CD4-positive, alpha-beta T cell treated with Interleukin-10 for 1 hour (primary cell): ENCODE data around the gene NOS3.

Experiments
- DNase-seq: peaks from one replicate; pipeline ENCODE4 v3.0.0-alpha.2; 2020

Gene NOS3

DNA sequence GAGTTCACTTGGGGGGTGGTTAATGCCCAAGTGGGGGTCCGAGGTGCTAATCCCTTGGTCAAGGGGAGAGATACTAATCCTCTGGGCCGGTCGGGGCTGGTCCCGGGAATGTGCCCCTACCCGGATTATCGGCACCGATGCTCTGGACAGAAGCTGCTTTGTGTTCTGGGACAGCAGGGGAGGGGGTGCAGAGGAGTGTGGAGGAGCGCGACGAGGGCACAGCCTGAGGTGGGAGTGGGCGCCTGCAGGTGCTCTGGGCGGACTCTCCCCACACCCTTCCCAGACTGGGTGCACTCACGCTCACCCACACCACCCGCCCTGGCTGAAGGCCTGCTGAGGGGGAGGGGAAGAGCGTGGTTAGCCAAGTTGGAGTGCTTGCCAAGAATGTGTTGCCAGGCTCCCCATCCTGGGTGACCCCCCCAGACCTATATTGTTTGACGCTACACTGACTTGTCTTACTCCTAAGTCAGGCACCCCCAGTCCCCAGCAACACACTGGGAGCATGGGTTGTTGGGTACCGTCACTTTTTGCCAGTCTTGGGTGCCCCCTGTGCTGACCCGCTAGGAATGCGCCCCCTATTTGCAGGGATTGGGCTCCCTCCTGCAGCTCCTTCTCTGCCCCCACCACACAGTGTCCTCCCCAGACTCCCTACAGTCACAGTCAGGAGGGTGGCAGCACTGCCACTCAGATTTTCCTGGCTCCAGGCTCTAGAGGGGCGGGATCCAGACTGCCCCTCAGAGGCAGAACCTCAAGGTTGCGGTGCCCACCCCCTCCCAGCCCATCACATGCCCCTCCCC is 69.8 kb downstream of the NOS3 start:
- no peak for DNase-seq

DNA sequence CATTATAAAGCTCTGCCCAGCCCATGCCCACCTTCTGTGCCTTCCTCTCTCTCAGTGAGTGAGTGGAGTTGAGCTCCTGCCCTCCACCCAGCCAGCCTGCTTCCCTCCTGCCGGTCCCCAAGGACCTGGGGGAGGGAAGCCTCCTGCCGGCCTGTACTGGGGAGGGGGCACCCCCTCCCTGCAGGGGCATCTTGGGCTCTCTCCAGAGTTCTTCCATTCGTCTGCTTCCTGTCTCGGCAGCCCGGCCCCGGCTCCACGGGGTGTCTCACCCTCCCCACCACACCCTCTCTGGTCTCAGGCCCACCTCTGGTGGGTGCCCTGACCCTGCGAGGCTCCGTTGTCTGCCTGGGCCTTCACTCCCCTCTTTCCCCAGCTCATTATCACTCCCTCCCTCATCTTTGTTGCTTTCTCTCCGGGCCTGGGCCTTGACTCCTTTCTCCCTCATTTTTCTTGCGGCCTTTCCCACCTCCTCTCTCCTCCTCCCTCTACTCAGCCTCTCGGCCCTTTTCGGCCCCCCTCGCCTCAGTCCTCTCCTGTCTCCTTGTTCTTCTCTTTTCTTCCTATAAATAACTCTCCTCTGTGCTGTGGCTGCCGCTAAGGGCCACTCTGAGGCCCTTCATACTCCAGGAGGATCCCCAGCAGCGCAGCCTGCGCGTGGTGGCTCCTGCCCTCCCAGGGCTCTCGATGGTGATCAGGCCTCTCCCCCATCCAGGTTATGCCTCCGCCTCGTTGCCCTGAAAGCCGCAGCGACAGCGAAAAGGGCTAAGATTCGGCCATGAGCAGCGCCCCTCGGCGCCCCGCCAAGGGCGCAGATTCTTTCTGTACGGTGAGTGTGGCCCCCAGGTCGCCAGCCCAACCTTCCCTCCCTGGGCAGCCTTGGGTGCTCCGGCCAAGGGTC is 70.6 kb downstream of the NOS3 start:
- no peak for DNase-seq

GRCh38 chr7:151062111-151062398 is 71.2 kb downstream of the NOS3 start:
- no peak for DNase-seq

- no peak for DNase-seq
Measured at GRCh38 chr7:151062399-151063211, 71.8 kb downstream of the NOS3 start.

- DNase-seq, result no peak
Measured at GRCh38 chr7:151063212-151063561, 72.4 kb downstream of the NOS3 start.
